ENCODE data around the gene NPPC. TPM values are rescaled to one million over a fixed set of nuclear protein-coding genes. Genes with fewer than 3 reads are reported as not detected.

The NPPC gene
- total RNA-seq, 3 donors from 2014 or later, result 0.44 to 0.66 TPM; not detected in 1

DNA sequence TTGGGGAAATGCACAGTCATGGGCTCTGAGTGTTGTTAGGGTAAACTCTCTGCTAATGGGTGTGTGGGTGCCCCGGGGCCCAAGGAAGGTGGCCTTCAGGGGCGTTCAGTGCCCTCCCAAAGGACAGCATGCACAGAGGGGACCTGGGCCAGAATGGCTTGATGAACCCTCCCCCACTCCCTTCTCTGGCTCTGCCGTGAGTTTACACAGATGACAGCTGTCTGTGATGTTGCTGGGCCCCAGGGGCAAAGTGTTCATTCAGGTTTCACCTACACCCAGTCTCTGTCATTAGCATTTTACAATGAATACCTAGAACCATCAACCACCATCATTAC, 3.2 kb downstream of the NPPC start:
- H3K27me3 ChIP-seq, result peaks cover 0 to 17% of the 10 kb centered on the region in 2 donors

DNA sequence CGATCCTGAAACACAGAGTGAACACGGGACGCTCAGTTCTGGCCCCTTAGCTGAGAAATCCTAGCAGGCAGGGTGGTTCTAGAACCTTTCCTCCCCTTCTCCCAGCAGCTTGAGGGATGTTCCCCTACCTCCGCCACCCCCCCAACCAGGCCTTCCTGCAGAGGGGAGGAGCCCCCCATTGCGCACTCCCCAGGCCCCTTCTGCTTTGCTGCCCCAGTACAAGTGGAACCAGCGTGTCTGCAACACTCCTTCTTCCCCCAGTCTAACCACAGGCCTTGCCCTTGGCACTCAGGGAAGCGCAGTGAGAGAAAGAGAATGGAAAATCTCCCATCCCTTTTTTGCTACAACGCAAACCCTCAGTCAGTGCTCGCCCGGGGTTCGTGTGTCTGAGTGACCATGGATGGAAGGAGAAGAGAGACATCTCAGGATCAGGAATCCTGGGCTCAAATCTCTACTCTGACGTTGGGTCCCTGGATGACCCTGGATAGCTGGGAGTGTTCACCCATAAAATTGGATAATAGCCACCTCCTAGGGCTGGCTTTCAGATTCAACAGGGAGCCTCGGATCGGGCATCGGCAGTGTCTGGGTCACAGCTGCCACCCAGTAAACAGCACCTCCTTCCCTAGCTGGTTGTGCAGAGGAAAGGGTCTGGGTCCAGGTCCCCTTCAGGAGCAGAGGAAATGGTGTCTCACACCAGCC, 3.7 kb downstream of the NPPC start:
- Histone ChIP-seq H3K4me3 (no peak overlapping the region), H3K27ac (no peak overlapping the region), H3K9me3 (no peaks in the 10 kb centered on the region), H3K27me3 (peaks cover 0 to 14% of the 10 kb centered on the region in 2 donors), H3K4me1 (peaks cover 0 to 8% of the 10 kb centered on the region in 2 donors), H3K36me3 (no peaks in the 10 kb centered on the region)
- no peak for TF ChIP-seq POLR2AphosphoS5 (IDR thresholded peaks at IDR 0.05)
- no peak for TF ChIP-seq POLR2A (IDR thresholded peaks at IDR 0.05)
- TF ChIP-seq, protein P1, sequence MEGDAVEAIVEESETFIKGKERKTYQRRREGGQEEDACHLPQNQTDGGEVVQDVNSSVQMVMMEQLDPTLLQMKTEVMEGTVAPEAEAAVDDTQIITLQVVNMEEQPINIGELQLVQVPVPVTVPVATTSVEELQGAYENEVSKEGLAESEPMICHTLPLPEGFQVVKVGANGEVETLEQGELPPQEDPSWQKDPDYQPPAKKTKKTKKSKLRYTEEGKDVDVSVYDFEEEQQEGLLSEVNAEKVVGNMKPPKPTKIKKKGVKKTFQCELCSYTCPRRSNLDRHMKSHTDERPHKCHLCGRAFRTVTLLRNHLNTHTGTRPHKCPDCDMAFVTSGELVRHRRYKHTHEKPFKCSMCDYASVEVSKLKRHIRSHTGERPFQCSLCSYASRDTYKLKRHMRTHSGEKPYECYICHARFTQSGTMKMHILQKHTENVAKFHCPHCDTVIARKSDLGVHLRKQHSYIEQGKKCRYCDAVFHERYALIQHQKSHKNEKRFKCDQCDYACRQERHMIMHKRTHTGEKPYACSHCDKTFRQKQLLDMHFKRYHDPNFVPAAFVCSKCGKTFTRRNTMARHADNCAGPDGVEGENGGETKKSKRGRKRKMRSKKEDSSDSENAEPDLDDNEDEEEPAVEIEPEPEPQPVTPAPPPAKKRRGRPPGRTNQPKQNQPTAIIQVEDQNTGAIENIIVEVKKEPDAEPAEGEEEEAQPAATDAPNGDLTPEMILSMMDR (IDR thresholded peaks at IDR 0.05), result no peak
- intact Hi-C loops (cut with DNase I; ENCODE audit: low total_unique reads), result loop anchor here (10.0 kb wide), 1 partner anchor 402 kb away; no protein-coding TSS in a partner anchor
- DNase-seq (ENCODE audit: low spot score in 2 of 2), result peak in 1 of 2 donors; percentile 42

More for the DNA sequence above, 3.2 kb downstream of the NPPC start:
- peak in 1 of 2 donors; percentile 28 for DNase-seq (ENCODE audit: low spot score in 2 of 2)
- TF ChIP-seq POLR2AphosphoS5 (IDR thresholded peaks at IDR 0.05), result no peak
- TF ChIP-seq, protein P1 (IDR thresholded peaks at IDR 0.05), result no peak
- no peak for TF ChIP-seq POLR2A (IDR thresholded peaks at IDR 0.05)
- H3K27ac ChIP-seq, result no peak overlapping the region
- H3K9me3 ChIP-seq, result no peaks in the 10 kb centered on the region
- no peak overlapping the region for H3K4me3 ChIP-seq
- intact Hi-C loops (cut with DNase I; ENCODE audit: low total_unique reads), result loop anchor here (10.0 kb wide), 1 partner anchor 402 kb away; no protein-coding TSS in a partner anchor
- no peaks in the 10 kb centered on the region for H3K36me3 ChIP-seq
- H3K4me1 ChIP-seq, result peaks cover 0 to 8% of the 10 kb centered on the region in 2 donors

DNA sequence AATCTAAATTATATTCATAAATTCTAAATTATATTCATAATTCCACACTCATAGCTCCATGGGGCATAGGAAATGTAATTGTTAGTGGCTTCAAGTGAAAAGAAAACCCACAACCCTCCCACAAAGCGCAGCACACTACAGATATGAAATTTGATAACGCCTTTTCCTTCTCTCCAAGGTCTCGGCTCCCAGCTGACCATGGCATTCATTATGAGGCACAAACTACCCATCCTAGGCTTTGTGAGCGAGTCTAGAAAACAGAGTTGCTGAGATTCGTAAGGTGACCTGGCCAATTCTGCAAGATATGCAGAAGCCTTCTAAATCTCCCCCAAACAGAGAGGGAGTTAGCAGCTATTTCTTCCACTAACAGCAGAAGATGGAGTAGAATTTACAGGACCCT, 5.4 kb downstream of the NPPC start:
- no peaks in the 10 kb centered on the region for H3K36me3 ChIP-seq
- peaks cover 0 to 7% of the 10 kb centered on the region in 2 donors for H3K27me3 ChIP-seq
- no peak for DNase-seq (ENCODE audit: low spot score in 2 of 2)
- no peaks in the 10 kb centered on the region for H3K9me3 ChIP-seq
- no peak for TF ChIP-seq POLR2AphosphoS5 (IDR thresholded peaks at IDR 0.05)
- no peak for TF ChIP-seq POLR2A (IDR thresholded peaks at IDR 0.05)
- TF ChIP-seq, protein P1 (IDR thresholded peaks at IDR 0.05), result no peak
- intact Hi-C loops (cut with DNase I; ENCODE audit: low total_unique reads), result loop anchor here (10.0 kb wide), 1 partner anchor 404 kb away; no protein-coding TSS in a partner anchor
- no peak overlapping the region for H3K27ac ChIP-seq
- no peak overlapping the region for H3K4me3 ChIP-seq
- peaks cover 0 to 5% of the 10 kb centered on the region in 2 donors for H3K4me1 ChIP-seq

DNA sequence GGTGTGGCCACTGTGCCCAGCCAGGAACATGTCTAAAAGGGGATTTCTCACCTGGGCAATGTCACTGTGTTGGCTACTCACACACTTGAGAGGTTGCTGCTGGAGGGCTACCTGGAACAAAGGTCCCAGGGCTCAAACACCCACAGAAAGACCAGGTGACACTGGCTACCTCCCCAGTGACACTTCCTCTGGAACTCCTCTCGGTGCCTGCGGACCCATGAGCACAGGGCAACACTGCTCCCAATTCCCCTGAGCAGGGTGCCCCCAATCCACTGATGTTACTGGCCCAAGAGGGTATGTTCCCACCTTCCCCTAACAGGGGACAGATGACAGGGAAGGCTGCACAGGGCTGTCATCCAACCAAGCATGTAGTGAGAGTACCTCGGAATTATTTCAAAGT, 5.8 kb downstream of the NPPC start:
- Histone ChIP-seq H3K27ac (no peak overlapping the region), H3K36me3 (no peaks in the 10 kb centered on the region), H3K4me1 (peaks cover 0 to under 1% of the 10 kb centered on the region in 2 donors), H3K9me3 (no peaks in the 10 kb centered on the region), H3K4me3 (no peak overlapping the region), H3K27me3 (peaks cover 0 to 7% of the 10 kb centered on the region in 2 donors)
- TF ChIP-seq, protein P1 (IDR thresholded peaks at IDR 0.05), result no peak
- TF ChIP-seq POLR2AphosphoS5 (IDR thresholded peaks at IDR 0.05), result no peak
- no peak for TF ChIP-seq POLR2A (IDR thresholded peaks at IDR 0.05)
- intact Hi-C loops (cut with DNase I; ENCODE audit: low total_unique reads), result loop anchor here (10.0 kb wide), 1 partner anchor 404 kb away; no protein-coding TSS in a partner anchor
- peak in 1 of 2 donors; percentile 27 for DNase-seq (ENCODE audit: low spot score in 2 of 2)

DNA sequence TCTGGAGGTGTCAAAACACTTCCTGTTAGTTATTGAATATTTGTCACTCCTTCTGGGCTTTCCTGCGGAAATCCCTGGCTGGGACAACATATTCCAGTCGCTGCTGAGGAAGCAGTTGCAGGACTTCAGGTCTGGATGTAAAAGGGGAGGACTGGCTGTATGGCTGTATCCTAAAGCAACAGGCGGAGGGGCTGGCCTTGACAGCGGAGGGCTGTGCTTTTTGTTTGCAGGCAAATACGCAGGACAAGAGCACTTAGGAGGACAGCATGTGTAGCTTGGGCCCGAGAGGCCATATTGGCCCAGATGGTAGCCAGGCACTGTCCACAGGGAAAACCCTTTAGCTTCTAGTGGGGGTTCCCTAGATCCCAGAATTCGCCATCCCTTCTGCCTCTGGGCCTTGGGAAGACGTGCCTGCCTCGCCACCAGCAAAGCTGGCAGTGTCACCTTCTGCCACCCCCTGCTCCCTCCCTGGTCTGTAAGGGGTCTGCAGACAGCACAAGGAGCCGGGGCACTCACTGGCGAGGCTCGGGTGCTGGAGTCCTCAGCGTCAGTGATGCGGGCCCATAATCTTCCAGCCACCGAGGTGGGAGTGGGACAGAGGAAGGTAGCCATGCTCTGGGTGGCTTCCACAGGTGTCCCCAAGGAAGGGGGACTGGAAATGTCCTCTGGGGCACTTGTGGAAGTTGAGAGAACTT, 6.7 kb downstream of the NPPC start:
- TF ChIP-seq POLR2A (IDR thresholded peaks at IDR 0.05) (no peak), POLR2AphosphoS5 (IDR thresholded peaks at IDR 0.05) (no peak)
- TF ChIP-seq, protein P1 (IDR thresholded peaks at IDR 0.05), result no peak
- H3K9me3 ChIP-seq, result no peaks in the 10 kb centered on the region
- intact Hi-C loops (cut with DNase I; ENCODE audit: low total_unique reads), result loop anchor here (10.0 kb wide), 1 partner anchor 405 kb away; no protein-coding TSS in a partner anchor
- no peak overlapping the region for H3K4me3 ChIP-seq
- no peaks in the 10 kb centered on the region for H3K36me3 ChIP-seq
- H3K27ac ChIP-seq, result no peak overlapping the region
- H3K27me3 ChIP-seq, result peaks cover 0 to 7% of the 10 kb centered on the region in 2 donors
- no peaks in the 10 kb centered on the region for H3K4me1 ChIP-seq
- peak in 1 of 2 donors; percentile 27 for DNase-seq (ENCODE audit: low spot score in 2 of 2)
